ENCODE data around the gene CISD3. TPM values are rescaled to one million over a fixed set of nuclear protein-coding genes. Genes with fewer than 3 reads are reported as not detected.
"Not testable (repeated sequence)": the region's sequence is repeated elsewhere in the genome, so short reads cannot be mapped to it uniquely, and the experiment has no call there.

Gene CISD3
- total RNA-seq, 1 donor from 2014 or later = 9.0 TPM

GRCh38 chr17:38719943-38720641, 10.0 kb upstream of the CISD3 start:
- peaks cover 24% of the 10 kb centered on the region for H3K4me1 Mint-ChIP-seq
- TF ChIP-seq CTCF (conservative IDR thresholded peaks at IDR 0.05) = no peak
- H3K27me3 Mint-ChIP-seq (ENCODE audit: low read depth) = peaks cover 10% of the 10 kb centered on the region
- H3K27ac Mint-ChIP-seq (ENCODE audit: unreplicated experiment) = no peak overlapping the region
- no peak overlapping the region for H3K4me3 Mint-ChIP-seq
- H3K36me3 Mint-ChIP-seq (ENCODE audit: low read depth) = peaks cover 7% of the 10 kb centered on the region
- no peaks in the 10 kb centered on the region for H3K9me3 Mint-ChIP-seq
- no peak for DNase-seq (ENCODE audit: low read depth, low spot score)

GRCh38 chr17:38720941-38721340, 9.2 kb upstream of the CISD3 start:
- Mint-ChIP-seq H3K4me3 (peak overlapping the region; percentile 0), H3K4me1 (peaks cover 25% of the 10 kb centered on the region), H3K27ac (ENCODE audit: unreplicated experiment) (no peak overlapping the region), H3K27me3 (ENCODE audit: low read depth) (peaks cover 10% of the 10 kb centered on the region), H3K9me3 (no peaks in the 10 kb centered on the region), H3K36me3 (ENCODE audit: low read depth) (peaks cover 5% of the 10 kb centered on the region)
- no peak for DNase-seq (ENCODE audit: low read depth, low spot score)
- TF ChIP-seq CTCF (conservative IDR thresholded peaks at IDR 0.05) = no peak

- H3K27ac Mint-ChIP-seq (ENCODE audit: unreplicated experiment) = no peak overlapping the region
- peaks cover 3% of the 10 kb centered on the region for H3K36me3 Mint-ChIP-seq (ENCODE audit: low read depth)
- H3K9me3 Mint-ChIP-seq = no peaks in the 10 kb centered on the region
- peaks cover 25% of the 10 kb centered on the region for H3K4me1 Mint-ChIP-seq
- TF ChIP-seq CTCF (conservative IDR thresholded peaks at IDR 0.05) = no peak
- H3K27me3 Mint-ChIP-seq (ENCODE audit: low read depth) = peaks cover 10% of the 10 kb centered on the region
- H3K4me3 Mint-ChIP-seq = no peak overlapping the region
- DNase-seq (ENCODE audit: low read depth, low spot score) = no peak
Measured at GRCh38 chr17:38721802-38722201, 8.3 kb upstream of the CISD3 start.

- Mint-ChIP-seq H3K36me3 (ENCODE audit: low read depth) (peaks cover 3% of the 10 kb centered on the region), H3K27me3 (ENCODE audit: low read depth) (peaks cover 5% of the 10 kb centered on the region), H3K9me3 (no peaks in the 10 kb centered on the region), H3K4me3 (no peak overlapping the region), H3K4me1 (peaks cover 23% of the 10 kb centered on the region), H3K27ac (ENCODE audit: unreplicated experiment) (no peak overlapping the region)
- DNase-seq (ENCODE audit: low read depth, low spot score) = no peak
- no peak for TF ChIP-seq CTCF (conservative IDR thresholded peaks at IDR 0.05)
Measured at GRCh38 chr17:38724337-38724988, 5.7 kb upstream of the CISD3 start.

GRCh38 chr17:38725066-38725465, 5.1 kb upstream of the CISD3 start:
- H3K27me3 Mint-ChIP-seq (ENCODE audit: low read depth) = peaks cover 3% of the 10 kb centered on the region
- no peak for TF ChIP-seq CTCF (conservative IDR thresholded peaks at IDR 0.05)
- DNase-seq (ENCODE audit: low read depth, low spot score) = no peak
- H3K4me3 Mint-ChIP-seq = no peak overlapping the region
- H3K27ac Mint-ChIP-seq (ENCODE audit: unreplicated experiment) = no peak overlapping the region
- H3K36me3 Mint-ChIP-seq (ENCODE audit: low read depth) = peaks cover 3% of the 10 kb centered on the region
- H3K4me1 Mint-ChIP-seq = peaks cover 22% of the 10 kb centered on the region
- no peaks in the 10 kb centered on the region for H3K9me3 Mint-ChIP-seq

- not testable (repeated sequence) for H3K4me3 Mint-ChIP-seq
Measured at GRCh38 chr17:38726145-38726544, 4.0 kb upstream of the CISD3 start.

More at GRCh38 chr17:38726145-38726544, 4.0 kb upstream of the CISD3 start:
- not testable (repeated sequence) for H3K9me3 Mint-ChIP-seq; DNase-seq (ENCODE audit: low read depth, low spot score); H3K27ac Mint-ChIP-seq (ENCODE audit: unreplicated experiment); H3K36me3 Mint-ChIP-seq (ENCODE audit: low read depth); H3K27me3 Mint-ChIP-seq (ENCODE audit: low read depth)
- peaks cover 24% of the 10 kb centered on the region for H3K4me1 Mint-ChIP-seq
